HG02938 (cell line): ENCODE measurements around the gene CCDC54.

Experiments
- ATAC-seq: cut with Tn5 transposase; IDR thresholded peaks from one replicate; pipeline ENCODE4 v1.9.1; 2021; ENCODE audit warnings: mild to moderate bottlenecking, moderate library complexity; ENCODE audit not compliant: unreplicated experiment

The CCDC54 gene

GRCh38 chr3:107392549-107393165 is 15.4 kb downstream of the CCDC54 start:
- no peak for ATAC-seq

DNA sequence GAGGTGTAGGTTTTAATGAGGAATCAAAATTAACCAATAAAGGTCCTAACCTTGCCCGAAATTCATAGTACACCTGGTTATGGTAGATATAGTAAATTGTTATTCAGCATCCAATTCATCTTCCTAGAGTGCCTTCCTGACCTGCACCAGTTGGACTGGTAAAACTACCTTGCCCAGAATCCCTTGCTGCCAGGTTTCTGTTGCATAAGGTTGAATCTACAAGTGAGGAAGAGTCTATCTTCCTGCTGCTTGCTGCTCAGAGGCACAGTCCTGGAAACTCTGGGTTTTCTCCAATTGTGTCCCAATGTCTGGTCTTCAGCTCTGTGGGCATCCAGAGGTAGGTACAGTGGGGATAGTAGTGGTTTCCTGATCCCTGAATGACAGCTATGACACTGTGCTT is 17.3 kb downstream of the CCDC54 start:
- ATAC-seq = no peak

- ATAC-seq = no peak
These were observed 17.8 kb downstream of the CCDC54 start for GRCh38 chr3:107395066-107395465.

- ATAC-seq = no peak
These were observed 24.1 kb downstream of the CCDC54 start for GRCh38 chr3:107401301-107401700.

- ATAC-seq = no peak
These were observed 25.0 kb downstream of the CCDC54 start for GRCh38 chr3:107402214-107402613.

DNA sequence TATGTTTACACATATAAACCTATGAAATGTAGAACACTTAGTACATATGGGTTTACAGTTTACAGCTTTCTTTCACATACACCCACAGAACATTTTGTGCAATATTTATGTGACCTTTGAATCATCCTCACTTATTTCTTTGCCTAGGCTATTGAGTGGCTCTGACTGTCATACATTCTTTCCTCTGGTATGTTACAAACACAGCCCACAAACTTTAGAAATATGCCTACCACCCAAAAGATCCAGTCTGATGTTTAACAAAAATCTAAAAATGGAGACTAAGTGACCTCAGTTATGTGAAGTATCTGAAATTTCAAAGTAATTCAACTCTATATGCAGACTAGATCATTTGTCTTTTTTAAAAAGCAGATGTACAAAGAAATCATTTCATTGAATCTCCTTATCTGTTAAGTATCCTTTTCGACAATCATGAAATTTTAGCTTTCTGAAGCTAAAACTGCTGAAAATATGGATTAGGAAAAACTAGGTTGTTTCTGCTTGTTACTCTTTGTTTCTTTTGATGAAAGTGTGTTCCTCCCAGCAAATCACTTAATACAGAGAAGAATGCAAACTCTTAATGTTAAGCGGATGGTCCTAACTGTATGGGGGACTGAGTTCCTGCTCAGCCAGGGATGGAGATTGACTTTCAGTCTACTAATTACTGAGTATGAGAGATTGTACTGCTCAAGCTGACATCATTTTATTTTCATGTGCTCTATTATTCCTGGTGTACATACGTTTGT is 27.7 kb downstream of the CCDC54 start:
- ATAC-seq = no peak

DNA sequence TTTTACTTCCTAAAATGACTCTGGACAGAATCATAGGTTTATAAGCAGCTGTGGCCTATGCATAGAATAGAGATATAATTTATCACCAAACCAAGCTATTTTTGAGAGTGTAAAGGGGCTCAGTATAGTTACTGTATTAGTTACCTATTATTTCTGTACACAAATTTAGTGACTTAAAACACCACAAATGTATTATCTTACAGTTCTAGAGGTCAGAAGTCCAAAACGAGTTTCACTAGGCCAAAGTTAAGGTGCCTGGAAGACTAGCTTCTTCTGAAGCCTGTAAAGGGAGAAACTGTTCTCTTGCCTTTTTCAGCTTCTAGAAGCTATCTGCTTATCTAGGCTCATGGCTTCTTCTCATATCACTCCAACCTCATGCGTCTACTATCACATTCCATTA is 30.1 kb downstream of the CCDC54 start:
- no peak for ATAC-seq

DNA sequence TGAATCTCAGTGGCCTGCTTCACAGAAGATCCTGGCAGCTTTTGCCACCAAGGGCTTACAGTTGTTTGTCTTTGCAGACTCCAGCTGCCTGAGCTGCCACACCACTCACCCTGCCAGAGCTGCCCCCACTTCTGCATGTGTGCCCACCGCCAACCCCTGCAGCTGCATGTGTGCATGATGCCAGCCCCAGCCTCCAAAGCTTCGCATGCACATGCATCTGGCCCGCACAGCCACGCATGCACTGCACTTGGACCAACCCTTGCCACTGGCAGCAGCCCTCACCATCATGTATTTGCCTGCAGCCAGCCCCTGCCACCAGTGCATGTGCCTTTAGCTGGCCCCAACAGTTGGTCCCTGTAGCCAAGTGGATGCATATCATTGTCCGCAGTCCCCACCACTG is 31.3 kb downstream of the CCDC54 start:
- no peak for ATAC-seq

DNA sequence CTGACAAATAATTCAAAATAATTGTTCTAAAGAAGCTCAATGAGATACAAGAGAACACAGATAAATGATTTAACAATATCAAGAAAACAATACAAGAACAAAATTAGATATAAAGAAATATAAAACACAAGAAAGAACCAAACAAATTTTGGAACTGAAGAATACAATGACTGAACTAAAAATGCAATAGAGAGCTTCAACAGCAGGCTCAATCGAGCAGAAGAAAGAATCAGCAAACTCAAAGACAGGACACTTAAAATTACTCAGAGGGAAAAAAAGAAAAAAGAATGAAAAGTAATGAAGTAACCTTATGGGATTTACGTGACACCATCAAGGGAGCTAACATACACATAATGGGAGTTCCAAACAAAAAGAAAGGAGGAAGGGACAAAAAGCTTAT is 32.1 kb downstream of the CCDC54 start:
- no peak for ATAC-seq

GRCh38 chr3:107410606-107411005 is 33.4 kb downstream of the CCDC54 start:
- no peak for ATAC-seq

DNA sequence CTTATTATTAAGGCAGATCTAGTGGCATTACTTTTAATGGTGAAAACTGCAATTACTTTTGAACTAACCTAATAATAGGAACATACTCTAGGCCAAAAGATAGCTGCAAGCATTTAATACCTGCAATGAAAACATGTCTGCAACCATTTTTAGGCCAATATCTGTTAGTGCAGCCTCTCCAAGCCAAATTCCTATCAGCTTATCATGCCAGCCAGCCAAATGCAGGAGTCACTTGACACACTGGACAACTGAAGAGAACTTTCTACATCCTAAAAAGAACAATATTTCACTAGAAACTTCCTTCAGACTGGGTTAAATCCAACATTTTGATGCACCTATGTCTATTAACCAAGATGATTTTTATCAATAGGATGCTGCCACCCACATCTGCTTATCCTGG is 33.8 kb downstream of the CCDC54 start:
- ATAC-seq = no peak

GRCh38 chr3:107411779-107412178 is 34.5 kb downstream of the CCDC54 start:
- no peak for ATAC-seq

GRCh38 chr3:107412376-107412775 is 35.1 kb downstream of the CCDC54 start:
- no peak for ATAC-seq

GRCh38 chr3:107413264-107413663 is 36.0 kb downstream of the CCDC54 start:
- no peak for ATAC-seq

DNA sequence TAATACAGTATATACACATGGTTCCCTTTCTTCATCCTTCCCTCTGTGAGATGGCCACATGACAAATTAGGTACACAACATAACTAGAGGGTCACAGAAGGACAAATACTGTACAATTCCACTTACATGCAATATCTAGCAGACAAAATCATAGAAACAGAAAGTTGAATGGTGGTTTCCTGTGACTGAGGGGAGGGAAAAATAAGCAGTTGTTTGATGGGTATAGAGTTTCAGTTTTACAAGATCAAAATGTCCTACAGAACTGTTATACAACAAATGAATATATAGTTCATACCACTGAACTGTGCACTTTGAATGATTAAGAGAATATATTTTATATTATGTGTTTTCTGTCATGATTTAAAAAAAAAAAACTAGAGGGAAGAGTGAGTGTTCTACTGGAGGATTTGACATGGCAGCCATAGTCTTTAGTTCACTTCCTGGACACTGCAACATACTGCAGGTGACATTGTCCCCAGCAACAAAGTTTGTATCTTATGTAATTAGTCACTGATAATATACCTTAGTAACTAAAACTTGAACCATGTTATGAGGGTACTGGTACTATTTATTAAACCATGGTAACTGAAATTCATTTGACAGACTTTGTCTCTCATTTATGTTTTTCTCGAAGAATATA is 37.2 kb downstream of the CCDC54 start:
- peak; percentile 85 for ATAC-seq

GRCh38 chr3:107416138-107416537 is 38.9 kb downstream of the CCDC54 start:
- ATAC-seq = no peak

DNA sequence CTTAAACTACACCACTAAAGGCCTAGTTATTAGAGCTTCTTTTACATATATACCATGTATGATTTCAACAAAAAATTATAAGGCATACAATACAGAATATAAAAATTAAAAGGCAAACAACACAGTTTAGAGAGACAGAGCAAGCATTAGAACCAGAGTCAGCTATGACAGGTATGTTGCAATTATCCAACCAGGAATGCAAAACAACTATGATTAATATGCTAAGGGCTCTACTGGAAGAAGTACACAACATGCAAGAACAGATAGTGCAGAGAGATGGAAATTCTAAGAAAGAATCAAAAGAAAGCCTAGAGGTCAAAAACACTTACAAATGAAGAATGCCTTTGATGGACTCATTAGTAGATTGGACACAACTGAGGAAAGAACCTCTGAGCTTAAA is 39.6 kb downstream of the CCDC54 start:
- ATAC-seq = no peak

DNA sequence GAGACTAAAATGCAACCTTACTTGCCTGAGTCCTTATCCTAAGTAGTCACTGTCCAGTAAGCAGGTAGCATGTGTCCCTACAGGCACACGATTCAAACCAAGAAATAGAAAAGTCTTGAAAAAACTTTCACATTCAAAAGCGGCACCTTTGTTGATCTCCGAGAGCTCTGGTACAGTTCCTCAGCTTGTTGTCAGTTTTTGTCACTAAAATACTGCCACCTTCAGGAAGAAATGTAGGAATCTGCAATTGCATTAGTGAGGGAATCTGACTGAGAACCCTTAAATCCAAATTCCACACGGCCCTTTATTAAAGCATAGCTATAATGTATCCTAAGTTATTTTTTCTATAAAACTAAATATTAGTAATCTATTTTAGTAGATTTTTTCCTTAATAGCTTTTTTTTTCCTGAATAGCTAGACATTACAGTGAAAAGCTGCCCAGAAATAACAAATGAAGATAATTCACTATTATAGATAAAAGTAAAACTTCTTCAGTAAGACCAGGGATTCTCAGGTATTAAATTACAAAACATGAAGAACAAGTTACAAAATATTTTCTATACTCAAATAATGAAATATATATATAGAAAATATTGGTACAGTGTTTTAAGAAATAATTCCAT is 44.0 kb downstream of the CCDC54 start:
- ATAC-seq = peak; percentile 66

DNA sequence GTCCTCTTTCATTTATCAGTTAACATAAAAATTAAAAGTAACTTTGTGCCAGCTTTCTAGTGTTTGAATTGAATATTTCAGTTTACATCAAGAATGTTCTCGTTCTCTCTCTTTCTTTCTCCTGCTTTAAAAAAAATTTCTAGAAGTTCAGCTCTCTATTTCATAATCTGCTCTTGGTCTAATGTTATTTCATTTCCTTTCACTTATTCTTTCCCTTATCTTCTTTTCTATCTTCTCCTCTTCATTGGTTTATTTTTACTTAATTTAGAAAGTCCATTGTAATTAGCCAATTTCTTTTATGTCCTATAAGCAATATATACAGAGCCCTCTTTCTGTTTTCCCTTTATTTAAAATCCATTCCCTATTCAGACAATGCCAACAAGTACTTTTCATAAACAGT is 44.6 kb downstream of the CCDC54 start:
- ATAC-seq = no peak

GRCh38 chr3:107425033-107425432 is 47.8 kb downstream of the CCDC54 start:
- no peak for ATAC-seq

- ATAC-seq = no peak
These were observed 49.0 kb downstream of the CCDC54 start for GRCh38 chr3:107426223-107426622.
